SH-SY5Y (cell line): Measurements from ENCODE around the gene FNDC5.

ENCODE experiments used
- GATA2 ChIP-seq: IDR thresholded peaks from 2 replicates; pipeline ENCODE4 v1.6.1; 2011; ENCODE audit warnings: mild to moderate bottlenecking, low read depth, low read length
- GATA3 ChIP-seq: IDR thresholded peaks from 2 replicates; pipeline ENCODE4 v1.6.1; 2011; ENCODE audit warnings: low read depth, mild to moderate bottlenecking, low read length, moderate library complexity

DNA sequence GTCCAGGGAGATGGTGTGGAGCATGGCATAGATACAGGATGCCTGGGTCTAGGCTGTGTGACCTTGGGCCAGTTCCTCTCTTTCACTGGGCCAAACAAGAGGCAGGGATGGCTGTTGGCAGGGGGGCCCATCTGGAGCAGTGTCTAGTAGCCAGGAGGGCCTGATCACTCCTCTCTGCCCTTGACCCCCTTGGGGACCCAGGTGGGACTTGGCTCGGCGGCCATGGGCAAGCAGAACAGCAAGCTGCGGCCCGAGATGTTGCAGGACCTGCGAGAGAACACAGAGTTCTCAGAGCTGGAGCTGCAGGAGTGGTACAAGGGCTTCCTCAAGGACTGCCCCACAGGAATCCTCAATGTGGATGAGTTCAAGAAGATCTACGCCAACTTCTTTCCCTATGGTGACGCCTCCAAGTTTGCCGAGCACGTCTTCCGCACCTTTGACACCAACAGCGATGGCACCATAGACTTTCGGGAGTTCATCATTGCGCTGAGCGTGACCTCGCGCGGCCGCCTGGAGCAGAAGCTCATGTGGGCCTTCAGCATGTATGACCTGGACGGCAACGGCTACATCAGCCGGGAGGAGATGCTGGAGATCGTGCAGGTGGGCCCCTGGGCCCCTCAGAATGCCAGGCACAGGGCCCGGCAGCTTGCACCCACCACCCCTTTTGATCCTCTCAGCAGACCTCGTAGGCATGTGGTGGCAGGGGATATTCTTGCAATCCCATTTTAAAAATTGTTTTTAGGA is 18.1 kb upstream of the FNDC5 start:
- TF ChIP-seq GATA2: no peak
- no peak for TF ChIP-seq GATA3
